GM12875 (cell line): Measurements from ENCODE around the gene UNG.

Source experiments
- H3K4me3 ChIP-seq: one replicate; pipeline ENCODE4 v1.5.1; 2011; ENCODE audit warnings: low read depth, low read length, control low read depth
- TF ChIP-seq, protein P1 (sequence below): IDR thresholded peaks from 2 replicates; pipeline ENCODE4 v1.5.1; 2011; ENCODE audit warnings: low read depth, mild to moderate bottlenecking, control low read depth, inconsistent platforms, low read length, moderate library complexity, borderline replicate concordance; ENCODE audit not compliant: insufficient read depth

UNG gene

DNA sequence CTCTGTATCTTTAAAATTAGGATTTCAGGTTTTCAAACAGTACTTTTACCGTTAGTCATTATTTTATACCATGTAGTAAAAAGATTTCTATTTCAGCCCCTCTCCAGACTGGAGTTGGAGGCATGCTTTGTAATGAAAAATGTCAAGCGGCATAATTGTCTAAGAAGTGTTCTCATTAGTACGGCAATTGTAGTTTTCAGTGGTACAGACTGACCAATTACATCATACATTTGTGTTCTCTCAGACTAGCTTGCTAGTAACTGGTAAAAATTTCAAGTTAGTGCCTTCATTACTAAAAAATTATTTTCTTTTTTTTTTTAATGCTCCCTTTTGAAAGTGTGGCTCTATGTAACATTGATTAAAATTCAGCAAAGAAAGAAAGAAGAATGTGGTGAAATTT lies 40.5 kb upstream of the UNG start:
- TF ChIP-seq, protein P1, sequence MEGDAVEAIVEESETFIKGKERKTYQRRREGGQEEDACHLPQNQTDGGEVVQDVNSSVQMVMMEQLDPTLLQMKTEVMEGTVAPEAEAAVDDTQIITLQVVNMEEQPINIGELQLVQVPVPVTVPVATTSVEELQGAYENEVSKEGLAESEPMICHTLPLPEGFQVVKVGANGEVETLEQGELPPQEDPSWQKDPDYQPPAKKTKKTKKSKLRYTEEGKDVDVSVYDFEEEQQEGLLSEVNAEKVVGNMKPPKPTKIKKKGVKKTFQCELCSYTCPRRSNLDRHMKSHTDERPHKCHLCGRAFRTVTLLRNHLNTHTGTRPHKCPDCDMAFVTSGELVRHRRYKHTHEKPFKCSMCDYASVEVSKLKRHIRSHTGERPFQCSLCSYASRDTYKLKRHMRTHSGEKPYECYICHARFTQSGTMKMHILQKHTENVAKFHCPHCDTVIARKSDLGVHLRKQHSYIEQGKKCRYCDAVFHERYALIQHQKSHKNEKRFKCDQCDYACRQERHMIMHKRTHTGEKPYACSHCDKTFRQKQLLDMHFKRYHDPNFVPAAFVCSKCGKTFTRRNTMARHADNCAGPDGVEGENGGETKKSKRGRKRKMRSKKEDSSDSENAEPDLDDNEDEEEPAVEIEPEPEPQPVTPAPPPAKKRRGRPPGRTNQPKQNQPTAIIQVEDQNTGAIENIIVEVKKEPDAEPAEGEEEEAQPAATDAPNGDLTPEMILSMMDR, result no peak
- no peak overlapping the region for H3K4me3 ChIP-seq

DNA sequence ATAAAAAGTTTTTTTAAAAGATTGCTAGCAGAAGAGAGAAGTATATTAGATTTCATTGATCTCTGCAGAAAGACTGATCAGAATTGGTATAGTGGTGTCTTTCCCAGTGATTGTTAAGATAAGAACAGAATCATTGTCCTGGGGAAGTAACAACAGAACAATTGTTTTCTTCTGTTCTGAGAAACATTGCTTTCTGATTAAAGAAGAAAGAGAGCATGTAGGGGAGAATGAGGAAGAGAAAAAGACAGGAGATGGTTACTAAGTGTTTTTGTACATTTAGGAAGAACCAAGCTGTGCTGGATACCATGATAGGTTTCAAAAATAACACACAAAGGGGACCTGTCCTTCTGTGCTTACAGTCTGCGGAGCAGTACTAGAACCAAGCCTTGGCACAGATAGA lies 40.0 kb upstream of the UNG start:
- TF ChIP-seq, protein P1, result no peak

GRCh38 chr12:109058773-109059172 lies 38.6 kb upstream of the UNG start:
- TF ChIP-seq, protein P1, result no peak

More for the DNA sequence above, 40.0 kb upstream of the UNG start:
- H3K4me3 ChIP-seq, result no peak overlapping the region

DNA sequence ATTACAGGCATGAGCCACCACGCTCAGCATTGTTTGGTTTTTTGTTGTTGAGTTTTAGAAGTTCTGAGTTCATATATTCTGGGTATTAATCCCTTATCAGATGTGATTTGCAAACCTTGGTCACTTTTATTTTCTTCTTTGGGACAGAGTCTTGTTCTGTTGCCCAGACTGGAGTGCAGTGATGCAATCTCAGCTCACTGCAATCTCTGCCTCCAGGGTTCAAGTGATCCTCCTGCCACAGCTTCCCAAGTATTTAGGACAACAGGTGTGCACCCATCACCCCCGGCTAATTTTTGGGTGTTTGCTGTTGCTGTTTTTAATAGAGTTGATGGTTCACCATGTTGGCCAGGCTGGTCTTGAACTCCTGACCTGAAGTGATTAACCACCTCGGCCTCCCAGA lies 33.3 kb upstream of the UNG start:
- TF ChIP-seq, protein P1, result no peak
- H3K4me3 ChIP-seq, result no peak overlapping the region

More at GRCh38 chr12:109058773-109059172, 38.6 kb upstream of the UNG start:
- no peak overlapping the region for H3K4me3 ChIP-seq

- TF ChIP-seq, protein P1, result no peak
Measured at GRCh38 chr12:109065154-109065852, 32.1 kb upstream of the UNG start.

DNA sequence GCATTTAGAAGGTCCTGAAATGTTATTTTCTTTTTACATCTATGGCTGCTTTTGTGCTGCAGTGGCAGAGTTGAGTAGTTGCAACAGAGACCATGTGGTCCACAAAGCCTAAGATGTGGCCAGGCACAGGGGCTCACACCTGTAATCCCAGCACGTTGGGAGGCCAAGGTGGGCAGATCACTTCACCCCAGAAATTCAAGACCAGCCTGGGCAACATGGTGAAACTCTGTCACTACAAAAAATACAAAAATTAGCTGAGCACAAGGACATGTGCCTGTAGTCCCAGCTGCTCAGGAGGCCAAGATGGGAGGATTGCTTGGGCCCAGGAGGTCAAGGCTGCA lies 31.6 kb upstream of the UNG start:
- no peak overlapping the region for H3K4me3 ChIP-seq
- TF ChIP-seq, protein P1, result no peak

More at GRCh38 chr12:109065154-109065852, 32.1 kb upstream of the UNG start:
- no peak overlapping the region for H3K4me3 ChIP-seq
